GM21390 (cell line): ENCODE data around the gene UBFD1.
"Not testable (repeated sequence)": the region's sequence is repeated elsewhere in the genome, so short reads cannot be mapped to it uniquely, and the experiment has no call there.

Experiments used
- ATAC-seq: cut with Tn5 transposase; IDR thresholded peaks from one replicate; pipeline ENCODE4 v1.9.1; 2021; ENCODE audit not compliant: unreplicated experiment

Gene UBFD1

GRCh38 chr16:23597003-23597756 lies 39.7 kb downstream of the UBFD1 start:
- no peak for ATAC-seq

GRCh38 chr16:23607726-23608125 lies 50.2 kb downstream of the UBFD1 start:
- ATAC-seq, result no peak

DNA sequence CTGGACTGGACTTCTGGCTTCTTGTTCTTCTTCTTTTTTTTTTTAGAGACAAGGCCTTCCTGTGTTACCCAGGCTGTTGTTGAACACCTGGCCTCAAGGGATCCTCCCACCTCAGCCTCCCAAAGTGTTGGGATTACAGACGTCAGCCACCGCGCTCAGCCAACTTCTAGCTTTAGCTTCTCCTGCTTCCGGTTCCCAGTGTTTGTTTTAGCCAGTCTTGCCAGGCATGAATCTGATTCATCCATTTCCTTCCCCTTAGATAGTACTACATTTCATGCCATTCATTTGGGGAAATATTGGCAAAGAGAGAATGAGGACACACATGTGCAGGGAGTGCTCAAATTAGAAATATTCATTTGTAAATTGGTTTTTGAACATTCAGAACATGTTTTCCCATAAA lies 50.7 kb downstream of the UBFD1 start:
- no peak for ATAC-seq

DNA sequence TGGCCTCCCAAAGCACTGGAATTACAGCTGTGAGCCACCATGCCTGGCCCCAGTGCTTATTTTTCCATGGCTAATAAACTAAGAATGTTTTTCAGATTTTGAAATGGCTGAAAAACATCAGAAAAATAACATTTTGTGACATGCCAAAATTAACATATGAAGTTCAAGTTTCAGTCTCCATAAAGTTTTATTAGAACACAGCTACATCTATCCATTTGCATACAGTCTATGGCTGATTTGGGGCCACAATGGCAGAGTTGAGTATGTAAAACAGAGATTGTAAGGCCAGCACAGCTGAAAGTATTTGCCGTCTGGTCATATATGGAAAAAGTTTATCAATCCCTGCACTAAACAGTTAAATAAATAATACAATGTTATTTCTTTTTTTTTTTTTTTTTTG lies 52.4 kb downstream of the UBFD1 start:
- ATAC-seq, result no peak

GRCh38 chr16:23610905-23611304 lies 53.4 kb downstream of the UBFD1 start:
- ATAC-seq, result not testable (repeated sequence)

- no peak for ATAC-seq
Observed at GRCh38 chr16:23611936-23612335, 54.4 kb downstream of the UBFD1 start.

DNA sequence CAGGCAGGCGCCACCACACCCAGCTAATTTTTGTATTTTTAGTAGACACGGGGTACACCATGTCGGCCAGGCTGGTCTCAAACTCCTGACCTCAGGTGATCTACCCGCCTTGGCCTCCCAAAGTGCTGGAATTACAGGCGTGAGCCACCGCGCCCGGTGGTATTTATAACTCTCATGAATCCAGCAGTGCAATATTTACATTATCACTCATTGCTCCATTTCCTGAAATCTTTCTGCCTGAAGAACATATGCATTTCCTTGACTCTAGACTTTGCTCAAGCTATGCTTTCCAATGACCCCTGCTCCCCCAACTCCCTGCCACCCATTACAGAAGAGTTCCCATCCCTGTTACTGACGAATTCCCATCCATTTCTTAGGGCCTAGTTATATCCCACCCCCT lies 58.3 kb downstream of the UBFD1 start:
- no peak for ATAC-seq
